HCT116 (cell line): Measurements from ENCODE around the gene CXADR. TPM values are rescaled to one million over a fixed set of nuclear protein-coding genes. Genes with fewer than 3 reads are reported as not detected.

Experiments used
- ATAC-seq: fragments of 200-7000 bp; cut with Tn5 transposase; 2 replicates; pipeline ENCODE4 v1.9.1; 2020; ENCODE audit warnings: mild to moderate bottlenecking, moderate library complexity
- BruUV-seq: library from RNA; stranded (reverse); fragments of 400-500 nt; replicated peaks from 2 replicates; lab custom pipeline; 2021; lab: Mats Ljungman, UMichigan
- CTCF ChIA-PET: fragments of 300-600 bp; sonication (Branson Sonifier 250); formaldehyde crosslinking; loops from one replicate; lab custom pipeline; 2021; ENCODE audit warnings: antibody characterized with exemption; lab: Charles Lee
- POLR2A ChIA-PET: fragments of 300-600, 350-600 bp; sonication (Branson Sonifier 250); formaldehyde crosslinking; loops from one replicate; lab custom pipeline; 2021; ENCODE audit warnings: antibody characterized with exemption; lab: Charles Lee
- RAD21 ChIA-PET, 2 experiments: fragments of 300-600 bp; sonication (Branson Sonifier 250); formaldehyde crosslinking; loops; one replicate each; lab custom pipeline; 2023; ENCODE audit warnings: low total read pairs in 2 of 2; ENCODE audit not compliant: uncharacterized antibody in 2 of 2, unreplicated experiment in 2 of 2, low non-redundant PET in 1 of 2; lab: Charles Lee
- DNase-seq: peaks from one replicate; pipeline ENCODE4 v3.0.0-alpha.2; 2010; ENCODE audit warnings: low read depth, low spot score
- H2AFZ ChIP-seq: fragments of 200-600 bp; shearing (Covaris generic), sonication (generic); 2 replicates; pipeline ENCODE4 v1.6.1; 2017; ENCODE audit warnings: low read depth, mixed run types, mixed read lengths, antibody characterized with exemption, low read length; ENCODE audit not compliant: poor library complexity, severe bottlenecking
- H3K27ac ChIP-seq: 2 replicates; pipeline ENCODE4 v1.5.1; 2012; ENCODE audit warnings: low read depth, low read length
- H3K27me3 ChIP-seq: fragments of 200-600 bp; sonication (generic); 2 replicates; pipeline ENCODE4 v1.6.1; 2016; ENCODE audit warnings: mixed run types, low read length, mixed read lengths; ENCODE audit not compliant: insufficient read depth
- H3K36me3 ChIP-seq, 2 experiments: fragments of 200-500 bp in 1 of 2; fragments of 200-600 bp in 1 of 2; sonication (Bioruptor generic) in 1 of 2; sonication (generic) in 1 of 2; 2 replicates each; pipeline versions ENCODE4 v1.5.1 to v1.6.1; 2014 to 2016; ENCODE audit warnings: low read length in 2 of 2, inconsistent platforms in 1 of 2, mixed read lengths in 1 of 2, mixed run types in 1 of 2; ENCODE audit not compliant: insufficient read depth in 2 of 2, control insufficient read depth in 1 of 2
- H3K4me1 ChIP-seq, 2 experiments: fragments of 200-600 bp in 1 of 2; sonication (generic) in 1 of 2; 2 replicates each; pipeline versions ENCODE4 v1.5.1 to v1.6.1; 2012 to 2017; ENCODE audit warnings: low read length in 2 of 2, inconsistent platforms in 1 of 2, mild to moderate bottlenecking in 1 of 2, mixed read lengths in 1 of 2, mixed run types in 1 of 2, moderate library complexity in 1 of 2; ENCODE audit not compliant: insufficient read depth in 2 of 2, control insufficient read depth in 1 of 2
- H3K4me2 ChIP-seq: fragments of 200-600 bp; sonication (generic); 2 replicates; pipeline ENCODE4 v1.6.1; 2017; ENCODE audit warnings: mixed run types, low read length, mixed read lengths
- H3K4me3 ChIP-seq, 2 experiments: fragments of 200-600 bp in 1 of 2; sonication (generic) in 1 of 2; replicated peaks in 1 of 2; 2 replicates each; pipeline ENCODE4 v1.5.1; 2011 to 2016; ENCODE audit warnings: low read length in 2 of 2, control low read depth in 1 of 2, low read depth in 1 of 2, mild to moderate bottlenecking in 1 of 2, mixed read lengths in 1 of 2, mixed run types in 1 of 2
- H3K79me2 ChIP-seq: fragments of 200-600 bp; sonication (generic); 2 replicates; pipeline ENCODE4 v1.6.1; 2017; ENCODE audit warnings: mild to moderate bottlenecking, mixed run types, low read length, moderate library complexity, mixed read lengths; ENCODE audit not compliant: insufficient read depth
- H3K9ac ChIP-seq: fragments of 200-600 bp; sonication (generic); 2 replicates; pipeline ENCODE4 v1.6.1; 2016; ENCODE audit warnings: low read length, mixed read lengths
- H3K9me2 ChIP-seq: fragments of 200-600 bp; sonication (generic), shearing (Covaris generic); 2 replicates; pipeline ENCODE4 v1.6.1; 2017; ENCODE audit warnings: mixed run types, mild to moderate bottlenecking, moderate library complexity; ENCODE audit not compliant: insufficient read depth
- H3K9me3 ChIP-seq, 2 experiments: fragments of 200-500 bp in 1 of 2; fragments of 200-600 bp in 1 of 2; sonication (Bioruptor generic) in 1 of 2; sonication (generic) in 1 of 2; 2 replicates each; pipeline ENCODE4 v1.6.1; 2014 to 2017; ENCODE audit warnings: low read length in 2 of 2, mixed read lengths in 2 of 2, inconsistent platforms in 1 of 2, low read depth in 1 of 2, mild to moderate bottlenecking in 1 of 2, mixed run types in 1 of 2, moderate library complexity in 1 of 2; ENCODE audit not compliant: control insufficient read depth in 1 of 2, insufficient read depth in 1 of 2
- H4K20me1 ChIP-seq: fragments of 200-600 bp; sonication (generic), shearing (Covaris generic); 2 replicates; pipeline ENCODE4 v1.6.1; 2017; ENCODE audit warnings: mixed run types, mild to moderate bottlenecking, moderate library complexity; ENCODE audit not compliant: insufficient read depth
- CBX3 ChIP-seq: IDR thresholded peaks from 2 replicates; pipeline ENCODE4 v1.6.1; 2012; ENCODE audit warnings: low read depth
- CEBPB ChIP-seq: IDR thresholded peaks from 2 replicates; pipeline ENCODE4 v1.6.1; 2012; ENCODE audit warnings: low read depth
- EGR1 ChIP-seq: IDR thresholded peaks from 2 replicates; pipeline ENCODE4 v1.6.1; 2012; ENCODE audit warnings: low read depth
- ELF1 ChIP-seq: IDR thresholded peaks from 2 replicates; pipeline ENCODE4 v1.6.1; 2012; ENCODE audit warnings: low read depth, borderline replicate concordance
- EZH2 ChIP-seq: fragments of 200-600 bp; sonication (generic); IDR thresholded peaks from 2 replicates; pipeline ENCODE4 v1.6.1; 2017; ENCODE audit warnings: antibody characterized with exemption, mixed run types
- EZH2phosphoT487 ChIP-seq: fragments of 200-600 bp; IDR thresholded peaks from 2 replicates; pipeline ENCODE4 v1.6.1; 2018; ENCODE audit warnings: antibody characterized with exemption, borderline replicate concordance
- FOSL1 ChIP-seq: IDR thresholded peaks from 2 replicates; pipeline ENCODE4 v1.6.1; 2012; ENCODE audit warnings: low read depth
- POLR2A ChIP-seq: IDR thresholded peaks from 2 replicates; pipeline ENCODE4 v1.7.0; 2011; ENCODE audit warnings: borderline replicate concordance; ENCODE audit not compliant: insufficient read depth, insufficient read length; ENCODE audit errors: extremely low read depth
- POLR2AphosphoS5 ChIP-seq: IDR thresholded peaks from 2 replicates; pipeline ENCODE4 v1.6.1; 2011; ENCODE audit warnings: mild to moderate bottlenecking, low read depth, low read length, moderate library complexity
- TCF7L2 ChIP-seq: IDR thresholded peaks from 2 replicates; pipeline ENCODE4 v1.7.0; 2011; ENCODE audit warnings: borderline replicate concordance, inconsistent platforms; ENCODE audit not compliant: insufficient read depth, insufficient read length; ENCODE audit errors: extremely low read depth
- YY1 ChIP-seq: IDR thresholded peaks from 2 replicates; pipeline ENCODE4 v1.6.1; 2011; ENCODE audit warnings: low read length, low read depth, moderate library complexity, mild to moderate bottlenecking; ENCODE audit not compliant: insufficient replicate concordance; ENCODE audit errors: extremely low read depth
- ZFX ChIP-seq: fragments of 450-650 bp; IDR thresholded peaks from 2 replicates; pipeline ENCODE4 v1.6.1; 2017
- intact Hi-C: fragments of 100-400 bp; cut with micrococcal nuclease; formaldehyde crosslinking; loops from 2 replicates; pipeline ENCODE4 v1.10.0; 2022
- total RNA-seq: library from RNA; stranded (reverse); gene quantifications from one replicate; pipeline ENCODE4 v1.2.1, GENCODE V29; 2021; ENCODE audit not compliant: unreplicated experiment
- TF ChIP-seq, protein P1 (sequence below), 3 experiments: fragments of 200-600 bp in 1 of 3; sonication (generic) in 1 of 3; IDR thresholded peaks in 2 of 3; conservative IDR thresholded peaks in 1 of 3; 2 replicates each; pipeline ENCODE4 v1.5.1; 2012 to 2017; ENCODE audit warnings: low read depth in 2 of 3, low read length in 2 of 3, antibody characterized with exemption in 1 of 3, borderline replicate concordance in 1 of 3, control low read depth in 1 of 3, mild to moderate bottlenecking in 1 of 3, mixed read lengths in 1 of 3, mixed run types in 1 of 3, moderate library complexity in 1 of 3; ENCODE audit not compliant: insufficient read depth in 1 of 3
- TF ChIP-seq, protein P2 (sequence below): IDR thresholded peaks from 2 replicates; pipeline ENCODE4 v1.6.1; 2012

Gene CXADR
- total RNA-seq, 1 experiment from 2014 or later: 21.6 TPM

DNA sequence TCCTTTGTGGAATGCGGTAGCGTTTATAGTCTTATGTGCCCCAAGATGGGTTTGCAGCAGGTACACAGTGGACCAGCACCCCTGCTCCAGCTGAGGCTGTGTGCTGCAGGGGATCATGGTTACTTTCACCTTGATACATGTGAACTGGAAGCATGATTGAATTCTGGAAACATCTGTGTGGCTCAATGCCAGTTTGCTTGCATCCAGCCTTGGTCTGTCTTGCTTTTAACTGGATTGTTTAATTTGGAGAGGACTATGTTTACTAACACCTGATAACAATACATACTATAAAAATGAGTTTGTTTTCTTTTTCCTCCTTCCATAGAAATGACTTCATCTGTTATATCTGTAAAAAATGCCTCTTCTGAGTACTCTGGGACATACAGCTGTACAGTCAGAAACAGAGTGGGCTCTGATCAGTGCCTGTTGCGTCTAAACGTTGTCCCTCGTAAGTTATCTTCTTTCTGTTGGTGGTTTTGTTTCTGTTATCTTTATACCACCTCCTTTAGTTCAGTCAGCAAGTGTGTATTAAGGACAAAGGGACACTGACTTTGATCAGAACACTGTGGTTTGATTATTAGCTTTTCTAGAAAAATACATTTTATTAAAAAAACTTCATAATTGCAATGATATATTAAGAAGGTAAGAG lies 47.7 kb downstream of the CXADR start:
- no peaks in the 10 kb centered on the region for H4K20me1 ChIP-seq
- H3K4me1 ChIP-seq: no peaks in the 10 kb centered on the region
- no peaks in the 10 kb centered on the region for H3K9me3 ChIP-seq
- BruUV-seq: no TSS peak
- H3K27me3 ChIP-seq: no peaks in the 10 kb centered on the region
- no peak for TF ChIP-seq EGR1
- no peak for TF ChIP-seq CEBPB
- no peak for TF ChIP-seq FOSL1
- TF ChIP-seq, protein P1, sequence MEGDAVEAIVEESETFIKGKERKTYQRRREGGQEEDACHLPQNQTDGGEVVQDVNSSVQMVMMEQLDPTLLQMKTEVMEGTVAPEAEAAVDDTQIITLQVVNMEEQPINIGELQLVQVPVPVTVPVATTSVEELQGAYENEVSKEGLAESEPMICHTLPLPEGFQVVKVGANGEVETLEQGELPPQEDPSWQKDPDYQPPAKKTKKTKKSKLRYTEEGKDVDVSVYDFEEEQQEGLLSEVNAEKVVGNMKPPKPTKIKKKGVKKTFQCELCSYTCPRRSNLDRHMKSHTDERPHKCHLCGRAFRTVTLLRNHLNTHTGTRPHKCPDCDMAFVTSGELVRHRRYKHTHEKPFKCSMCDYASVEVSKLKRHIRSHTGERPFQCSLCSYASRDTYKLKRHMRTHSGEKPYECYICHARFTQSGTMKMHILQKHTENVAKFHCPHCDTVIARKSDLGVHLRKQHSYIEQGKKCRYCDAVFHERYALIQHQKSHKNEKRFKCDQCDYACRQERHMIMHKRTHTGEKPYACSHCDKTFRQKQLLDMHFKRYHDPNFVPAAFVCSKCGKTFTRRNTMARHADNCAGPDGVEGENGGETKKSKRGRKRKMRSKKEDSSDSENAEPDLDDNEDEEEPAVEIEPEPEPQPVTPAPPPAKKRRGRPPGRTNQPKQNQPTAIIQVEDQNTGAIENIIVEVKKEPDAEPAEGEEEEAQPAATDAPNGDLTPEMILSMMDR (IDR thresholded peaks at IDR 0.05 in 2 of 3, conservative IDR thresholded peaks at IDR 0.05 in 1 of 3; ENCODE audit: borderline replicate concordance in 1 of 3, insufficient read depth in 1 of 3, low read depth in 2 of 3, low read length in 2 of 3): no peak
- TF ChIP-seq YY1: no peak
- TF ChIP-seq POLR2AphosphoS5: no peak
- intact Hi-C loops: no loop called here
- no peak for ATAC-seq
- H3K9ac ChIP-seq: no peak overlapping the region
- H2AFZ ChIP-seq: no peak overlapping the region
- no peak overlapping the region for H3K4me3 ChIP-seq
- H3K9me2 ChIP-seq: no peaks in the 10 kb centered on the region
- peaks cover 0 to 2% of the 10 kb centered on the region in 2 experiments; a peak in 1 of 4 replicates for H3K36me3 ChIP-seq
- no peak overlapping the region for H3K27ac ChIP-seq
- no peak overlapping the region for H3K4me2 ChIP-seq
- ChIA-PET RAD21 (no interaction called here), CTCF (interaction anchor here (1.6 kb wide), 1 partner anchor 174 kb away, joined by 5 read pairs; no protein-coding TSS in a partner anchor), POLR2A (no interaction called here)
- H3K79me2 ChIP-seq: no peaks in the 10 kb centered on the region
- no peak for DNase-seq

DNA sequence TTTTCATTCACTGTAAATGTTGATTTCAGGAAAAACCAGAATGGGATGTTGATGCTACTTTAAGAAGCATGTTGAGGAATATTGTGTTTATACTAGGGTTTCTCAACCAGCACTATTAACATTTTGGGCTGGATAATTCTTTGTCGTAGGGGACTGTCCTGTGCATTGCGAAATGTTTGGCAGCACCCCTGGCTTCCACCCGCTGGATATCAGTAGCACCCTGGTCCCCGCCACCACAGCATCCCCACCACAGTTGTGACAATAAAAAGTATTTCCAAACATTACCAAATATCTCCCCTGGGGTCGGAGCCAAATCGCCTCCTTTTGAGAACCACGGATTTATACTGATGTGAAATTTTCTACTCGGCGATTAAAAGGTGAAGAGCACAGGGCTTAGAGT lies 57.9 kb downstream of the CXADR start:
- H3K4me2 ChIP-seq: no peak overlapping the region
- RAD21 ChIA-PET: no interaction called here
- no peaks in the 10 kb centered on the region for H3K27me3 ChIP-seq
- no peaks in the 10 kb centered on the region for H3K4me1 ChIP-seq
- H3K9me3 ChIP-seq: no peaks in the 10 kb centered on the region
- H3K9ac ChIP-seq: no peak overlapping the region
- BruUV-seq: no TSS peak
- H3K36me3 ChIP-seq: no peaks in the 10 kb centered on the region
- CTCF ChIA-PET: interaction anchor here (1.3 to 2.4 kb wide), 2 partner anchors 14 to 184 kb away, joined by 5 to 8 read pairs; no protein-coding TSS in a partner anchor
- no peak for DNase-seq
- no peak for ATAC-seq
- H3K79me2 ChIP-seq: no peaks in the 10 kb centered on the region
- no peaks in the 10 kb centered on the region; the same call in 1 of the 2 replicates for H4K20me1 ChIP-seq
- no peak overlapping the region for H2AFZ ChIP-seq
- H3K9me2 ChIP-seq: no peaks in the 10 kb centered on the region
- H3K4me3 ChIP-seq: no peak overlapping the region
- POLR2A ChIA-PET: no interaction called here
- TF ChIP-seq EZH2 (no peak), FOSL1 (no peak), ELF1 (no peak), POLR2AphosphoS5 (no peak), POLR2A (no peak), ZFX (no peak), CBX3 (no peak), EGR1 (no peak), TCF7L2 (no peak), EZH2phosphoT487 (no peak)
- TF ChIP-seq, protein P2, sequence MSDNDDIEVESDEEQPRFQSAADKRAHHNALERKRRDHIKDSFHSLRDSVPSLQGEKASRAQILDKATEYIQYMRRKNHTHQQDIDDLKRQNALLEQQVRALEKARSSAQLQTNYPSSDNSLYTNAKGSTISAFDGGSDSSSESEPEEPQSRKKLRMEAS: no peak
- no peak overlapping the region for H3K27ac ChIP-seq
- intact Hi-C loops: no loop called here
